Epithelial cell of prostate (primary cell): ENCODE measurements around the gene RER1.

Experiments
- DNase-seq: peaks from one replicate; pipeline ENCODE4 v3.0.0-alpha.2; 2011; ENCODE audit warnings: low read depth, low spot score
- H3K27ac ChIP-seq: fragments of 450-650 bp; 2 replicates; pipeline ENCODE4 v1.5.1; 2017; ENCODE audit warnings: mild to moderate bottlenecking

RER1 gene

DNA sequence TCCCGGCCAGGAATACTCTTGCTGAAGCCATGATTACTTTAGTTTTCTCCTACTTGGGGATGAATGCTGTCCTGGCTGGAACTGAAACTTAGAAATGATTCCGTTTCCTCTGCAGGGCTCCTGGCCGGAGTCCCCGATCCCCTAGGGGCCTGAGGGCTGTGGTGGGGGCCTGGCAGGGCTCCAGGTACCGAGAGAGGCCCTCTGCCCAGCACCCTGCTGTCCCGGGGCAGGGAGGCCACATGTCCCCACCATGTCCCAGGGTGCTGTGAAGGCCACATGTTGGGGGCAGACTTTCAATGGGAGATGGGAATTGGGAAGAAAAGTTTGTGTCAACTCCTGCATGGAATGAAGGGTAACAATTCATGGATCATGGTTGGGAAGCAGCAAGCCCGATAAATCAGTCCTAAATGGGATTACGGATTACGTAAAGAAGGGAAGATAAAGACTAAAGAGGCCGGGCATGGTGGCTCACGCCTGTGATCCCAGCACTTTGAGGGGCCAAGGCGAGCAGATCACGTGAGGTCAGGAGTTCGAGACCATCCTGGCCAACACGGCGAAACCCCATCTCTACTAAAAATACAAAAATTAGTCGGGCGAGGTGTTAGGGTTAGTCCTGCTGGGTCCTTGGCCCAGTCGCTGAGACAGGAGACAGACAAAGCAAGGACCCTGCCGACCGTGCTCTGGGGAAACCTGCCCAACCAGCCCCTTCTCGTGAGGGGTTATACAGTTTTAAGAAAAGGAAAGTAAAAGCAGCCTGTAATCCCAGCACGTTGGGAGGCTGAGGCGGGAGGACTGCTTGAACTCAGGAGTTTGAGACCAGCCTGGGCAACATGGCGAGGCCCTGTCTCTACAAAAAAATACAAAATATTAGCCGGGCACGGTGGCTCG, 37.8 kb upstream of the RER1 start:
- H3K27ac ChIP-seq: no peak overlapping the region
- no peak for DNase-seq

DNA sequence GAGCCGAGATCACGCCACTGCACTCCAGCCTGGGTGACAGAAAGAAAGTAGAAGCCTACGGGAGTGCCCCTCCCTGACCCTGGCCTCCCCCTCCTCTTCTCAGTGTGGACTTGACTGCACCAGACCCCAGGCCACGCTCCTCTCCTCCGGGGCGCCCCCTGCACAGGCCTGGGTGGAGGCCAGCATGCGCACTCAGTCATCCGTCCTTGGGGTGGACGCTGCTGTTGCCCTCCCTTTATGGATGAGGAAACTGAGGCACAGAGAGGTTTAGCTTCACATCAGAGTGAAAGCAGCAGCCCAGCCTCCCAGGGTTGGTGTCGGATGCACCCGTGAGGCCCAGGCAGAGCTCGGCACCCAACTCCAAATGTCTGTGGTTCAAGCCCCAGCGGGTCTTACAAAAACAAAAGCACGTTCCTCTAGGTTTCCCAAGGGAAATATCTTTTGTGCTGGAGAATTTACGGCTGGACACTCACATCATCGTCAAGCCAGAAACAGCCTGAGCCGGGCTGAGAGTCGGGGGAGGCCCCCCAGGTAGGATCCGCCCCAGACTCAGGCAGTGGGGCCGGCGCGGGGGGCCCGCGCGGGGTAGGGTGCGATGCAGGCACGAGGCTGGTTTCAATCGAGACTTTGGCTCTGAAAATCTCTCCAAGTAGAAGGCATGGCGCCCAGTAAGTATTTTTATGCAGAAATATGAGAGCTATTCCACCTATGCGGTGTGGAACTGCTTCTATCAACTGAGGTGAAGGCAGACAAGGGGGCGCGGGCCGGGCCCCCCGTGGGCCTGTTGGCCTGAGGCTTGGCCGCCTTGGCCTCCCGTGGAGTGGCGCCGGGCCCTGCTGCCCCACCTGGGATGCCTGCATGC, 36.9 kb upstream of the RER1 start:
- DNase-seq: no peak
- H3K27ac ChIP-seq: no peak overlapping the region

DNA sequence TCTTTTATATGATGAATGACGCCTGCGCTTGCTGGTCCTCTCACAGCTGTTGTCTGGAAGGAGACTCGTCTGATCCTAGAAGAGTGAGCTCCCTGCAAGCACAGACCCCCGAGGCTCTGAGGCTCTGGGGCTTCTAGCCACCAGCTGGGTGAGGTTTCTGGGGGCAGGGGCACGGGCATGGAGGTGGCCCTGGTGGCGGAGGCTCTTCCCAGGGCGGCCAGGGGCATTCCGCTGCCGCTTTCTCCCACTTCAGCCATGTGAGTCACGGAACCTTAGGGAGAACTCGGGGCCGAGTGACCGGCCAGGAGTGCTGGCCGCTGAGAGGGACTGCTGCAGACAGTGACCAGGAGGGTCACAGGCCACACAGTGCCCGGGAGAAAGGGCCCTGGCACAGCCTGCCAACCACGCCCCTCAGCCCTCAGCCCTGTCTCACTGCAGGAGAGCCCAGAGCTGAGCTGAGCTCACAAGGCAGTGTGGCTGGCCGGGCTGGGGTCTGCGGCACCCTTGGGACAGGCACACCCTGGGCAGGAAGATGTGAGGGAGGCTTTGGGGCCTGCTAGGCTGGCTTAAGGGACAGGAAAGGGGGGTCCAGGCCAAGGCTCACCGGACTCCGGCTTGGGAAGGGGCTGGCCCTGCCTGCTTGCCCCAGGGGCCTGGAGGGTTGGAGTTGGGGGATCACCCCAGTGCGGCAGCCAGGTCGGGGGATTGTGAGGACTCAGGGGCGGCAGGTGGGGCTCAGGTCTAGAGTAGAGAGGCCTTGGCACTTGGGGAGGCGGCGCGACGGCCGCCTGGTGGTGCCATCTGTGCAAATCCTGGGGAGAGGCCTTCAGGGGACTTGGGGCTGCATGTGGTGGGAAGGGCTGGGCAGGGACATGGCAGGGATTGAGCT, 36.0 kb upstream of the RER1 start:
- no peak overlapping the region for H3K27ac ChIP-seq
- DNase-seq: no peak

GRCh38 chr1:2356401-2356800, 35.2 kb upstream of the RER1 start:
- no peak for DNase-seq
- no peak overlapping the region for H3K27ac ChIP-seq

DNA sequence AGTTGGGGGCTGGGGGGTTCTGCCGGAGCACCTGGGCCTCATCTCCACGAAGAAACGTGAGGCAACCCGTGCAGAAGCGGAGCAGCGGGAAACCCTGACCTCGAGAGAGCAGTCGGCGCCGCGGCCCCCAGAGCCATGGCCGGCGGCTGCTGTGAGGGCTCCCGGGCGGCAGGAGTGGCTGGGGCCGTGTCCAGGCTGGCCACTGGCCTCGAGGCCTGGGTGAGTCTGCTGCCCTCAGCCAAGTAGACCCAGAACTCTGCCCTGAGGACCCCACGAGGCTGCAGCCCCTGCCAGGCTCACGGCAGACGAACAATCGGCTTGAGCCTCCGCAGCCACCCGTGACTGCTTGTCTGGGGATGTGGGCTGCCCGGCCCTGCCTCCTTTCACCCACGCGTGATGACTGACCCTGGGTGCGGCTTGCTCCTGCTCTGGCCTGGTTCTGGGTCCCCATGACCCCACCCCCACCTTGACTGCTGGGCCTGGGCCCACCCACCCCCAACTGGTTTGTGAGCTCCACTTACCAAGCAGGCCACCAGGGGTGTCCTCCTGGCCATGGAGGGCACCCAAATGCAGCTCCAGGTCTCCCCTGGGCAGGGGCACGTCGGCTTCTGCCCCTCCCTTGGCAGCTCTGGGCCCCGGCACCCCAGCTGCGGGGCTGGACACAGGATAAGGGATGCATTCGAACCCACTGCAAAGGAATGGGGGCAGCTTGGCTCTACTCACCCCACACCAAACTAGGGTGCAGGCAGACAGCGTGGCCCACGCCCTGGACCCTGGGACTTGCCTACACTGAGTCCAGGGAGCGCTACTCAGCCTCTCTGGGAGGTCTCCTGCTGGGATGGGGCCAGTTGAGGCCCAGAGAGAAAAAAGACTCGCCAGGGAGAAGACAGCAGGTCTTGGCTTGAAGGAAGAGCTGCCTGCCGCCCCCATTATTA, 34.5 kb upstream of the RER1 start:
- H3K27ac ChIP-seq: no peak overlapping the region
- DNase-seq: no peak

DNA sequence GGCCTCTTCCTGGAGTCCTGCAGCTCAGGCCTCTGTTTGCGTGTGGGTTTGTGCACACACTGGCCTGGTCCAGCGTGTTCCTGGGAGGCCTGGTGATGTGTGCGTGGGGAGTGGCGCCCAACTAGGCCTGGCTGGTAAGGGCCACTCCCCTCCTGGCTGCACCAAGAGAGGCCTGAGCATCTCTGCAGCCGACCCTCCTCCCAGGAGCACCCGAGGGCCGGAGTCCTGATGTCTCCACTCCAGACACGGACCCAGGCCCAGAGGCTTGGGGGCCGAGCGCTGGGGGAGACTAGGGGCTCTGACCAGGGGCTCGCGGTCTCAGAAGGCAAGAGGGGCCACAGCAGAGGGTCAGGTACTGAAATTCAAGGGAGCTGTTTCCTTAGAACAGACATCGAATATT, 33.6 kb upstream of the RER1 start:
- H3K27ac ChIP-seq: no peak overlapping the region
- no peak for DNase-seq

DNA sequence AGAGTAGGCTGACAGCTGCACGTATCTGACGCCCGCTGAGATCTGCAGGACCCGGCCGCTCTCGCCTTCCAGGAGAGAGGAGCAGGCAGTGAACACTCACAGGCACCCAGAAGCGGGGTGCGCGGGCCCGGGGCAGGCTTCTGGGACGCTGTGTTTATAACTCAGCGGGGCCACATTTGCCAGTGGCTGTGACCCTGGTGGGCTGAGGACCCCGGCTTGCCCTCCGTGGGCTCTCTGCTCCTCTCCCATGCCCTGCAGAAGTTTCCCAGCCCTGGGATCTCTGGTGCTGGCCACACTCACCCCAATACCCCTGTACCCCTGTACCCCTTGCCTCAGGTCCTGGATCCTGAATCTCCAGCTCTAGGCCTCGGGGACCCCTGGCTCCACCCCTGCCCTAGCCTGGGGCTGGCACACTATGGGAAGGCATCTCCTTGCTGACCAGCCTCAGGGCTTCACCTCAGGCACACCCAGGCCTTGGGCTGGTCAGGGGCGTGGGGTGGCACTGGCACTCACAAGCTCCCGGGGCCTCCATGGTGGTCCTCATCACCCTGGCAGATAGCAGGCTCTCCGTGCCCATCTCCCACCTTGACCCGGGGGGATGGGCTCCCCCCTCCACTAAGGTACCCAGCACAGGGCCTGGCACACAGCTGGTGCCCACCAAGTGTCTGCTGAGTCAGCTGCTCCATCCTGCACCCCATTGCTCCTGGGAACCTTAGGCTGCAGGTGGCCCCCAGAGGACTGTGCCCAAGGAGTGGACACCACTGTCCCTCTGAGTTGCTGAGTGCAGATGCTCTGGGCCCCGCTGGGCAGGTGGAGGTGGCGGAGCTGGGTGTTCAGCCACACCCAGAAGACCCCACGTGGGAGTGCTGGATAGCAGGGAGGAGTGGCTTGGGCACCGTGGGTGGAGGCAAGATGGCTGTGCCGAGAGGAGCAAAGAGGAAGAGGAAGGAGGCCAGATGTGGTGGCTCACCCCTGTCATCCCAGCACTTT, 32.7 kb upstream of the RER1 start:
- no peak overlapping the region for H3K27ac ChIP-seq
- DNase-seq: no peak

GRCh38 chr1:2360588-2361364, 30.9 kb upstream of the RER1 start:
- H3K27ac ChIP-seq: no peak overlapping the region
- no peak for DNase-seq

- H3K27ac ChIP-seq: no peak overlapping the region
- DNase-seq: no peak
These were observed 27.7 kb upstream of the RER1 start for GRCh38 chr1:2363847-2364513.

GRCh38 chr1:2368053-2368744, 23.4 kb upstream of the RER1 start:
- no peak overlapping the region for H3K27ac ChIP-seq
- DNase-seq: no peak

- DNase-seq: no peak
- no peak overlapping the region for H3K27ac ChIP-seq
These were observed 18.8 kb upstream of the RER1 start for GRCh38 chr1:2372551-2373490.

DNA sequence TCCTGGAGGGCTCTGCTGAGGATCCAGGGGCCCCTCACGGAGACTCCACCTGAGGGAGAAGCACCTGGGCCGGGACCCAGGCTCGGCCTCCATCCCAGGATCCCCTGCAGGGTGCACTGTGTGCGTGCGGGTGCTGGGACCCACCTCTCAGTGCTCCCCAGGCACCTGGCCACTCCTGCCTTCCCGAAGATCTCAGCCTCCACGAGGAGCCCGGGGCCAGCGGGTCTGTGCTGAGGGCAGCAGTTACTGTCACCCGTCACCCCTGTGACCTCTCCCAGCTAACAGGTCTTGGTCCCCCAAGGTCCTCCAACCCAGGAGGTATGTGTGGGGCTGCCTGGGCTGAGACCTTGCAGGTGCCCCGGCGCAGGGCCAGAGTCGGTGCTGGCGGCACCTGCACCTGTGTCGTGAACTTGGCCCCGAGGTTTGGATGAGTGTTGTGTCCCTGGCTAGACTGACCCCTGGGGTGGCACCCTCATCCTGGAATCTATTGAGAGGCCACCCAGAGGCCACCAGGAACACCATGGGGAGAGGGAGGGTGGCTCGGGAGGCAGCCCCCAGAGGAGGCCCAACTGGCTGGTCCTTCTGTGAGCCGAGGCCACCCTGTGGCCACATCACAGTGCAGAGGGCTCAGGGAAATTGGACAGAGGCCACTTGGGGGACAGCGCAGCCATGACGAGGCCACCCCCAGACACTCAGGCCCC, 17.9 kb upstream of the RER1 start:
- no peak for DNase-seq
- H3K27ac ChIP-seq: no peak overlapping the region

GRCh38 chr1:2374252-2375155, 17.1 kb upstream of the RER1 start:
- H3K27ac ChIP-seq: no peak overlapping the region
- DNase-seq: no peak
